ENCODE results near the gene PRKCE.

The PRKCE gene

DNA sequence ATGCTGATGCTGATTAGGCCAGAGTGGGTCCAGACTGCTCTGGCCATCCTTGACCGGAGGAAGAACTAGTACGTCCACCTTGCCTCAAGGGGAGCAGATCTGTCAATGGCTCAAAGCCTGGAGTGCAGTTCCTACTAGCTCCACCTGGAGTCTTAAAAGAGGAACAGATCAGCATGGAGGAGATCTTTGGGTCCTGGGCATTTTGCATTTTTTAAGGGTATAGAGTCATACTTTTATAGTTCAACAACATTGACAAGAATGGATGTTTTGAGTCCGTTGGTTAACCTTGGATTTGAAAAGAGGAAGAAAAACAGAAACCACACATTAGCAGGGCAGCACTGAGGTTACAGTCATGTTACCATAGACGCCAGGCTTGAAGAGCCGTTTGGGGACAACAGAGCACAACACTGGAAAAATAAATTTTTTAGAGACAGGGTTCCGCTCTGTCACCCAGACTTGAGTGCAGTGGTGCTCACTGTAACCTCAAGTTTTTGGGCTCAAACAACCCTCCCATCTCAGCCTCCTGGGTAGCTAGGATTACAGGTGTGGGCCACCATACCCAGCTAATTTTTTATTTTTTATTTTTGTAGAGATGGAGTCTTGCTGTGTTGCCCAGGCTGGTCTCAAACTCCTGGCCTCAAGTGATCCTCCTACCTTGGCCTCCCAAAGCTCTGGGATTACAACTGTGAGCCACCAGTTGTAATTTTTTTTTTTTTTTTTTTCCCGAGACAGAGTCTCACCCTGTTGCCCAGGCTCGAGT lies 78.5 kb downstream of the PRKCE start:
- no peak for DNase-seq

DNA sequence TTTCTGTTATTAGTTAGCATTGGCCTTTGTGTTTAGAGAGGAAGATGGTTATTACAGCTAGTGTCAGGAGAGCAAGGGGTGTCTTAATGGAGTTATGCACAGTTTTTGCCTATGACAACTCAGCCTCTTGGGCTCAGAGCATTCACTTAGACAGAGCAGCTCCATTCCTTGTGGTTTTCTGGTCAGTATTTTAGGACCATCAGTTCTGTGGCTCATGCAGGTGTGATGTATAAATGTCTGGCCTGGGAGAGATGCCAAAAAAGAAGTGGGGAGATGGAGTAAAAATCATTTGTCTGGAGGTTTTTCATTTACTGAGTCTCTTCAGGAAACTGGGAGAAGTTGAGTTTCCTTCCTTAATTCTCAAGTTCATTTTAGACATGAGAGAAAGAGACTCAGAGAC lies 79.7 kb downstream of the PRKCE start:
- DNase-seq: no peak

DNA sequence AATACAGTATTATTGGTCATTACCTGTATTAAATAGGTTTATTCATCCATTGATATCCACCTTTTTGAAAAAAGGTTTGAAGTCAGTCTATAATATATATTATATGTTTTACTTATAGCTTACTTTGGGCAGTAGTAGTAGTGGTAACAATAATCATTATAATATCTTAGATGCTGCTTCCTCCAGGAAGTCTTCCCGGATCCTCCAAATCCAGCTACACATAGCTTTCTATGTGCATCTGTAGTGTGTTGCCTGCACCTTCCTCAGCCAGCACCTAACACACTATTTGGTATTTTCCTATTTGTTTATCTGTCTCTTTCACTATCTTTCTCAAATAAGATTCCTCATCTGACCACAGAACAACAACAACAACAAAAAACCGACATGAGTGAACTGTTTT lies 81.0 kb downstream of the PRKCE start:
- DNase-seq: no peak

DNA sequence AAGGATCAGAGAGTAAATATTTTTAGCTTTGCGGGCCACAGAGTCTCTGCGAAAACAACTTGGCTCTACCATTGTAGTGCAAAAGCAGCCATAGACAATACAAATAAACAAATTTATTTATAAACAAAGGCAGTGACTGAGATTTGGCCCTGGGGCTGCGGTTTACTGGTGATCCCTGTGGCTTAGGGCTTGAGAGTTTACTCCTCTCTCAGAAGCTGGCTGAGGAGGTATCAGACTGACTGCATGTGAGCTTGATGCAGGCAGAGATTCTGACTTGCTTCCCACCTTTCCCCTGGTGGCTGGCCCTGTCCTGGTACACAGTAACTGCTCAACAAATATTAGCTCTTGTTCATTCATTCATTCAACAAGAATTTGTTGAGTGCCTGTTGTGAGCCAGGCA lies 81.5 kb downstream of the PRKCE start:
- DNase-seq: no peak

DNA sequence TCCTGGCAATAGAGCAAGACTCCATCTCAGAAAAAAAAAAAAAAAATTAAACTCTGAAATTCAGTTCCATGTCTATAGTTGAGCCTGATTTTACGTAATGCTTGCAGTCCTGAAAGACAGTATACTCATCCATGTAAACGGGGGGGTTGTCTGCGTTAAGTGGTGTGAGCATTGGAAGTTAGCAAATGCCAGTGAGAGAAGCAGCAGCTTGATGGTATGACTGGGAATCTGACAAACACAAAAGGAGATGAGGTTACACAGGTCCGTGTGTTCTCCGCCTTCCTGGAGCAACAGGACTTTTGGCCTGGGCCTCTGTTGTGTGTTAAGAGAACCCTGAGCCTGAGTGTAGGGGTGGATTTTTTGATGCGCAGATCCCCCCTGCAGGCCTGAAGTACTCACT lies 82.9 kb downstream of the PRKCE start:
- DNase-seq: no peak

DNA sequence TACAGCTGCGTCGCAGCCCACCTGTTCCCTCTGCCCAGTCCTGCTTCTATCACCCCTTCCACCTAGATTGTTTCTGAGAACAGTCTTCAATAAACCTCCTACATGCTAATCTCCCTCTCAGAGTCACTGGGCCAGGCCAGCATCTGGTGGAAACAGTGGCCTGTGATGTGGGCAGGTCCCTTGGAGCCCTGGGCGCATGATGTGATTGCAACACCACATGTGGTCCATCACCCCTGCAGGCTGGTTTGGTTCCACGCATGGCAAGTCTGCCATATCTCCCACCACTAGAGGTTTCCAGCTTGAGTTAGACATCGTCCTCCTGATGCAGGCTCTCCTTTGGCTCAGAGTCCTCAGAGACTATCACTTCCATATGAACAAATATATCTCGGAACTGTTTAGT lies 83.5 kb downstream of the PRKCE start:
- no peak for DNase-seq

DNA sequence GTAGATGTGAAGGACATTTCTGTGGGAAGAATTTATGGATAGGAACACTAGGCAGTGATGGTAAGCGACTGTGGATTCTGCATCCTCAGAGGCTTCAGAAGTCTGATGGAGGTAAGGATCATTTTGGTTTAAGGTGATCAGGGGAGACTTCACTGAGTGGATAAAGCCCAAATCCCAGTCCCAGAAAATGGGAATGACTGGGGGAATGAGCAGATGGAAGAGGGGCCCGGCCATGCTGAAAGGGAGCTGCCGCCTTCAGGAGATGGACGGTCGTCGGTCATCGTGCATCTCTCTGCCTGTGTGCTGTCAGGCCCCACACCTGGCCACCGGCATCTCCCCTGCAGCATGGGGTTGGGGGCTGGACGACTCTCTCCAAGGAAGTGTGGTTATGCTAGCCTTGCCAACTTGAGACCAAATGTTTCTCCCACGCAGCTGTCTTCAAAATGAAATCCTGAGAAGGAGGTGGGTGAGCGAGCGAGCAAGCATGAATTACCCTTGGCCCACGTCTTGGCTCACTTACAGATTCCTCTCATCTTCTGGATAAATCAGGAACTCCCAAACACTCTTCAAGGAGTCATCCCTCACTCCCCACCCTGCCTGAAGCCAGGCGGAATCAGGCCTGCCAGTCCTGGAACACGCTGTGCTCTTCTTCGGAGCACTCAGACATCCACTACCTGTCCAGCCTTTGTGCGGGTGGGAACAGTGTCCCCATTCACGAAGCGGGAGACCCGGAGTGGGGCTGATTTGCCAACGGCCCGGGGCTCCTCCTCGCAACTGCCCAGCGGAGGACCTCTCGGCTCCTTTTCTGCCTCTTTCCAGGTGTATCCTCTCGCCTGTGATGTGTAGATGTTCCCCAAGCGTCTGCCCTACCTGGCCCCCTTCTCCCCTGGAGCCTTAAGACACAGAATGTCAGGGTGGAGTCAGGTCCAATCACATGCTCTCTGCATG lies 85.6 kb downstream of the PRKCE start:
- DNase-seq: no peak

DNA sequence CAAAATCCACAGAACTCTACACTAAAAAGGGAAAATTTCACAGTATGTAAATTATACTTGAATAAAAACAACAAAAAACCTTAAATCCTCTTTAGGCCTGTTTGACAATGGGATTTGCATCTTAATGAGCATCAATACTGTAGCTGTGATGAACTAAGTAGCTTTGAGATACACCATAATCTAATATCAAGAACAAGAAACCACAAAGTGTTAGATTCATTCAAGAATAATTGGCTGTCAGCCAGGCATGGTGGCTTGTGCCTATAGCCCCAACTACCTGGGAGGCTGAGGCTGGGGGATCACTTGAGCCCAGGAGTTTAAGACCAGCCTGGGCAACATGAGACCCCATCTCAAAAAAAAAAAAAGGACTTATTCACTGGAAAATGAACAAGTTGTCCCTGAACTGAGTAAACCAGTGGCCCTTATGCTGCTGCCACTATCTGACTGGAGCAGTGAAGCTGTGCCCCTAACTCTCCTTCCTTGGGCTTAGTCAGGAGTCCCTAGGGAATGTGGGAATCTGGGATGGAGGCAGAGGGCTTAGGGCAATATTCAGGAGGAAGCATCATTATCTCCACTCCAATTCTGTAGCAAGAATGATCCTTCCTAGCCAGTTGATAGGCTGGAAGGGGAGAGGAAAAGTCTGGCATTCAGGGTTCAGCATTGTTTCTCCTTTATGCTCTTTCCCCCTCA lies 88.5 kb downstream of the PRKCE start:
- DNase-seq: no peak

DNA sequence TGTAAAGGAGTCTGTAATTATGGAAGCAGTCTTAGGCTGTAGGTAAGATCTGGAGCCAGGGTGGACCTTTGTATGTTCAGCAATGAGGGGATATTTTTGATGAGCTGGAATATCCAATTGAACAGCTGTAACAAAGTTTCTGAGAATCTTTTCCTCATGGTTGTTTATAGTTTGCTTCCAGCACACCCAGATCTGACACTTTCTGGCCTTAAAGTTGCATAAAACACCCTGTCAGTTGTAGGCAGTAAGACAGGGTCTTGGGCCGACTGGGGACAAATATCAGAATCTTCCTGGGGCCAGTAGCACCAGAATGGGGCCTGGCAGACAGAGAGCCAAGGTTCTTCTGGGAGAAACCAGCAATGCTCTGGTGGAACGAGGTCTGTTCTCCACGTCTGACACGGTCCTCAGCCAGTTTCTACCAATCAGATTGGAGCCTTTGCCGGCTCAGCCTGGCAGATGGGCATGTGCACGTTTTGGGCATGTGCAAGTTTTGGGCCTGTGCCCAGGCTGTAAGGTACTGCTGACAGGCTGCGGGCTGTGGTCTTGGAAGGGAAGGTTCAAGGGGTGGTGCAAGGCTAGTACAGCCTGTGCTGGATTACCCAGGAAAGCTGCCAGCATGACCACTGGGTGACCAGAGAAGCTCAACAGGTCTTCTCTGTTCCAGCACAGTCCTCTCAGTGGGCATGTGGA lies 89.8 kb downstream of the PRKCE start:
- DNase-seq: peak; percentile 1 to 81

DNA sequence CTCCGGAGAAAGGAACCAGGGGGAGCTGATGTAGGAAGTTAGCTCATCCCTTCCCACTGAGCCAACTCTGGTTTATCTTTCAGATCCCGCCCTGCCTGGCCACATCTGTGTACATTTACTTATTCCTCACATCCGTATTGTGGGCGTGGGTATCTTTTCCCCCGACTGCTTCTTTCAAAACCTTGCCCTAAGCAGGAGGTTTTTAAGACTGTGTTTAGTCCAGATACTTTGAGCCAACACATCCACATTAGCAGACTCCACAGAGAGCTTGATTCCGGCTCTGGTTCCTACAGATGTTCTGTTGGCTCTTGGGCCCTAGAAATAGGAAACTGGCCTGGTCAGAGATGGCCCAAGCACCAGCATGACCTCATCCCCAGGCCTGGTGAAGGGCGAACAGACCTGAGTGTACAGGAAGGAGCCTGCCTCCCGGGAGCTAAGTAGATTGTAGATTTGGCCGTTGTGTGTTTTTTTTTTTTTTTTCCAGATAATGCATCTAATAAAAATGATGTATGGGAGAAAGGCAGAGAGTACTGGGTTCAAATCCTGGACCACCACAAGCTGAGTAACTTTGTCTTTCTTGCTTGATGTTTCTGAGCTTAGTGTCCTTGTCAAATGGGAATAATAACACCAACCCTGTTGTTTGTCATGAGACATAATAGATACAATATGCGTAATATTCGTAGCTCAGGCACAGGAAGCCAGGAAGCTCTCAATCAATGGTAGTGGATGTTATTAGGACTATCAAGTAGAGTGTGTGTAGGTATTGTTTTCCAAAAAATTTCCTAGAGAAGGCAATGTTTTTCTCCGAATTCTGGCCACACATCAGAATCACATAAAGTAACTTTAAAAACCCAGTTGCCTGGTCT lies 92.3 kb downstream of the PRKCE start:
- no peak for DNase-seq

DNA sequence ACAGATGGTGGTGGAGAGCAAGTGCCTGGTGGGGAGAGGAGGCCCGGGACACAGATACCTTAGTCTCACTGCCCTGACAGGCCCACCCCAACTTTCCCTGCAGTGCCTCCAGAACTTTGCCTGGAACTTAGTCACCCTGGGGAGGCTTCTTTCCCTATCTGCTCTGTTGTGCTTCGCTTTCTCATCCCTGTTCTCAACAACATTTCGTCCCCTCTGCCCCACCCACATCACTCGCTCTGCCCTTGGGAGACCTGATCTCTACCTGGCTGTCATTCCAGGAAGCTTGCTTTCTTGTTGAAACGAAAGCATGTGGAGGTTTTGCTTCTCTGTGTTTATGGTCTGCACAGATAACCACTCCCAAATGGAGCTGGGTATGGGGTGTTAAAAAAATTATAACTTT lies 93.8 kb downstream of the PRKCE start:
- DNase-seq: no peak

DNA sequence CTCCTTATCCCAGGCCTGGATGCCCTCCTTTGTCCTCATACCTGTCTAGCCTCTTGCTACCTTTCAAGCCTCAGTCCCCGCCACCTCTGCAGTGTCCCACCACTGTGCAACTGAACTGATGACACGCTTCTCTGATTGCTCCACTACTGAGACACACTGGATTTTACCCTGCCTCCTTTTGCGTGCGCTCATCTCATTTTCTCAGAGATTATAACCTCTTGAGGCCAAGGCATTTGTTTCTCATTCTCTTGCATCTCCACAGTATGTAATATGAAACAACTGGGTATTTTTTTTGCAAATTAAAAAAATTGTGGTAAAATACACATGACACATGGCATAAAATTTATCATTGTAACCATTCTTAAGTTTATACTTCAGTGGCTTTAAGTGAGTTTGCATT lies 95.4 kb downstream of the PRKCE start:
- DNase-seq: no peak

DNA sequence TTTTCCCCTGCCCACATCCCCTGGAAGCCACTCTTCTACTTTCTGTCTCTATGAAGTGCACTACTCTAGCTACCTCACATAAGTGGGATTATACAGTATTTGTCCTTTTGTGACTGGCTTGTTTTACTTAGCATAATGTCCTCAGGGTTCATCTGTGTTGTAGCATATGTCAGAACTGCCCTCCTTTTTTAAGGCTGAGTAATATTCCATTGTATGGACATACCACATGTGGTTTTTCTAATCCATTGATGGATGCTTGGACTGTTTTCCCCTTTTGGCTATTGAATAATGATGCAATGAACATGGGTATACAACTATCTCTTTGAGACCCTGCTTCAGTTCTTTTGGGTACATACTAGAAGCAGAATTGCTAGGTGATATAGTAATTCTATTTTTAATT lies 95.9 kb downstream of the PRKCE start:
- no peak for DNase-seq

DNA sequence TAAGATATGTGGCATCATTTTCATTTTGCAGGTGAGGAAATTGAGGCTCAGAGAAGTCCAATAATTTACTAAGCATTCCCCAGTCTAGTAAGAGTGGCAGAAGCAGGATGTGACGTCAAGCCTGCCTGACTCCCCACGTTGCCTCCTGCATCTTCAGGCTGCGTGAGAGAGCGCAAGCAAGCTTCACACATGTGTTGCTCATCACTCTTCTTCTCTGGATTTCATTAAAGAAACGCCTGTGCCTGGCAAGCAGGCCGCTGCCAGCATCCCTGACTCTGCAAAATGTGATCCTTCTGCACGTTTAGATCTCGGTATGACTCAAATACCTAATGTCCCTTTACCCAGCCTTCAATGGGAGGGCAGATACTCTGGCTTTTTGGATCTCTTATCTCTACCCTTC lies 96.8 kb downstream of the PRKCE start:
- no peak for DNase-seq

DNA sequence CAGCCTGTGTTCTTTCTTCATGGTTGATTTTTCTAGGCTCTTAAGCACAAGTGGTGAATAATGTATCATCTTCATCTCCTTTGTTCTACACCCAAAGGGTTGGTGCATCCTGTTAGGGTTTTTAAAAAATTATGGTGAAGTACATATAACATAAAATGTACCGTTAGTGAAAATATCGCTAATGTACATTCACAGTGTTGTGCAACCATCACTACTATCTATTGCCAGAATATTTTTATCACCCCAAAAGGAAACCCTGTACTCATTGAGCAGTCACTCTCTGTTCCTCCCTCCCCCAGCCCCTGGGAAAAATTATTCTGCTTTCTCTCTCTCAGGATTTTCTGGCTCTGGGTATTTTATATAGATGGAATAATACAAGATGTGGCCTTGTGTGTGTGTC lies 98.5 kb downstream of the PRKCE start:
- DNase-seq: no peak

DNA sequence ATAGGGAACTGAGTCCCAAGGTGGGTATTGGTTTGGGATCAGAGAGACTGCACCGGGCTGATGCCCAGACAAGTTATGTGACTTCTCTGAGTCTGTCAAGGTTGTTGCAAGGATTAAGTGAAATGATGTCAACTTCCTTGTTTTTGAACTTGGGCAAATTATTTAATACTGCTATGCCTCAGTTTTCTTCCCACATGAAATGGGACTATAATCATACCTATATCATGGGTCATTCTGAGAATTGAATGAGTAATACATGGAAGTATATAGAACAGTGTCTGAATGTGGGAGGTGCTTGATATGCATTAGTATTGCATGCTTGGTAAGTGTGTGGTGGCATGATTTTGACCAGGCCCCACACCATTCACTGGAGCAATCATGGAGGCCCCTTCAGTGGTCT lies 99.0 kb downstream of the PRKCE start:
- no peak for DNase-seq

DNA sequence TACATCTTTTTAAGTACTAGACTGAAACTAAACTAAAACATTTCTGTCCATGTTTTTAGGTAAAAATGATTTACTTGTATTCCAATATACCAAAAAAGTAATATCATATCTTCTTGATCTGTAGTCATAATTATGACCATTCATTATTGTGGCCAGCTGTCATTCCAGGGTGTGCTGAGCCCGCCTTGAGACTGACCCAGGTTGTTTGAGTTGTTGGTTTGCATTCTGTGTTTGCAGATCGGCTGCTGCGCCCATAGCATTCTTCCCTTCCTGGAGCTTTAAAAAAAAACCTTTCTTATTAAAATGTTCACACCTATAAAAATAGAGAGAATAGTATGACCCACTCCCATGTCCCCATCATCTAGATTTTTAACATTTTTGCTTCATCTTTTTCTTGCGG lies 101.9 kb downstream of the PRKCE start:
- no peak for DNase-seq

DNA sequence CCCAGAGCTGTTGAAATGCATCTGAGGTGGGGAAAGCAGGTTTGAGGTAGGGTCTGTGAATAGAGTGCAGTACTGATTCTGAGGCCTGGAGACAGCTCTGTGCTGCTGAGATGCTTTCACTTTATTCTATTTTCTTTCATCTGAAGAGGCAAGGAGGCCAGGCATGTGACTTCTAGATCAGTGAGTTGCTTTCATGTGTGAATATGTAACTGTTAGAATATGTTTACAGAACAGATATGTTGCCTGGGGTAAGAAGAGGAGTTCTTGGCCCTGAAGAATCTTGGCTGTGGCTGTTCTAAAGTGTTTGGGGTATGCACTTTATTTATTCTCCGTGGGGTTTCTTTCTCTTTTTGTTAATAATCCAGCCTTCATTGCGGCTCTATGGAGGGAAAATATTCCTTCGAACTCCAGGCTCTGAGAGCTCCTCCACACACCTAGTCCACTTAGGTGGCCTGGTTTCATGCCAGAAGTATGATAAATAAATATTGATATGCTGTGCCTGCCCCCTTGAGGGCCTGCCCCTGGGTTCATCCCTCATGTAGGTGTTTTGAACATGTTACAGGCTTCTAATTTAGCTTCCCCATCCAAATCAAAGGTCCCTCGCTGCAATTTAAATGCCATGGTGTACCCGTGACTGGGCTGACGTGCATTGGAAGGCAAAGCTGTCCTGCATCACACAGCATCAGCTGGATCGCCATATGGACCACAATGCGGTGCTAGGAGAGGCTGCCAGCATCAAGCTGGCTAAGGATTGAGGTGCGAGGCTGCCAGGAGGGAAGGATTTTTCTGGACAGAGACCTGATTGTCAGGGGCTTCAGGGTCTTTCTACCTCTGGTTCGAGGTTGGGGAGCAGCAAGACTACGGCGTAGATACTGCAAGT lies 102.9 kb downstream of the PRKCE start:
- peak; percentile 31 to 77 for DNase-seq

DNA sequence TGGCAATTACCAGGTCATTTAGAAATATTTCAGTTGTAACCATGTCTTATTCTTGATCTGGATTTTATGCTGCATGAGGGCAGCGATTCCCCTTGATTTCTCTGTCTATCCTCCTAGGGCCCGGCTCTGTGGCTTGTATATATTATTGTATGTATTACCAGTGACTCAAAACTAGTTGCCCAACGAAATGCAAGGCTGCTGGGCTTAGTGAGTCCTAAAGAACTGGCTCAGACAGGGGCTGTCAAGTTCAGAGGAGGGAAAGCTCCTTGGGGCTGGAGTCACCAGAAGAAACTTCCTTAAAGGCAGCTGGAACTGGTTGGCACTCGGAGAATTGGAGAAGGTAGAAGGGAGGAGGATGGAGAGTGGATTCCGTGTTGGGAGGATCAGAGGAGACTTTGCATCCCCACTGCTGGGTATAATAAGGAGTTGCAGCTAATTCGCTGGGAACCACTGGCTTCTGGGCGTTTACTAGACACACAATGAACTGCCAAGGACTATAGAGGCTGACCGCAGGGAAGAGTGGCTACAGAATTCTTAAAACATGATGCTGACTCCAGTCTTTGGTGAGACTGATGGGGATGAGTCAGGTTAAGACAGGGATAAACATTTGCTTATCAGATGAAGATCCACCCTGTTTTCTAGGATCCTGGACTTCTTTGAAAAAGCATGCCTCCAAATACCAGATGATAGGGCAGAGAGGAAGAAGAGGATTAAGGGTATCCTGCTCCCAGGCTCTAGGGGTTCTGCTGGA lies 104.3 kb downstream of the PRKCE start:
- no peak for DNase-seq

DNA sequence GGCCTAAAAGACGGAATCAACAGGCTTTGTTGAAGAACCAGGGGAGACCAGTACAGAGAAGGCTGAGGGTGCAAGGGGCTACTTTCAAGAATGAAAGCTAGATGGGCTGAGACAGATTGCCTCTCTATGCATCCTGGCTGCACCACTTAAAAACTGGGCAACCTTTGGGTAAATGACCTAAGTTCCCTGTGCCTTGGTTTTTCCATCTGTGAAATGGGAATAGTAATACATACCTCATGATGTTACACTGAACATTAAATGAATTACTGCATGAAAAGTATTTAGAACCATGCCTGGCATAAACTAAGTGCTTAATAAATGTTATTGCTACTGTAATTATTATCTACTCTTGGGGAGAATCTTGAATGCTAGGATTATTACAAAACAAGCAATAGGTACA lies 106.5 kb downstream of the PRKCE start:
- no peak for DNase-seq

Measured in NCI-H446 (cell line).